OCI-LY7 (cell line): ENCODE measurements around the gene TSPAN11. TPM values are rescaled to one million over a fixed set of nuclear protein-coding genes. Genes with fewer than 3 reads are reported as not detected.

Experiments used
- BruUV-seq: library from RNA; stranded (reverse); fragments of 400-500 nt; replicated peaks from 2 replicates; lab custom pipeline; 2021; lab: Mats Ljungman, UMichigan
- CTCF ChIA-PET: fragments of 300-600 bp; sonication (Branson Sonifier 250); formaldehyde crosslinking; loops from one replicate; lab custom pipeline; 2022; ENCODE audit warnings: antibody characterized with exemption; ENCODE audit not compliant: unreplicated experiment; lab: Charles Lee
- POLR2A ChIA-PET: fragments of 300-600 bp; sonication (Branson Sonifier 250); formaldehyde crosslinking; loops from one replicate; lab custom pipeline; 2022; ENCODE audit warnings: antibody characterized with exemption; lab: Charles Lee
- DNase-seq: peaks from one replicate; pipeline ENCODE4 v3.0.0-alpha.2; 2015; ENCODE audit warnings: low spot score
- H2AFZ ChIP-seq: fragments of 200-600 bp; sonication (generic), shearing (Covaris generic); 2 replicates; pipeline ENCODE4 v1.6.1; 2014; ENCODE audit warnings: mild to moderate bottlenecking, antibody characterized with exemption, low read length, moderate library complexity
- H3K27ac ChIP-seq: fragments of 200-600 bp; sonication (generic); 2 replicates; pipeline ENCODE4 v1.5.1; 2014; ENCODE audit warnings: mixed run types, low read depth, mild to moderate bottlenecking, moderate library complexity, low read length, inconsistent platforms; ENCODE audit not compliant: poor library complexity, severe bottlenecking
- H3K36me3 ChIP-seq: fragments of 200-600 bp; sonication (generic); 2 replicates; pipeline ENCODE4 v1.6.1; 2014; ENCODE audit warnings: mild to moderate bottlenecking, antibody characterized with exemption, low read length, moderate library complexity, mixed read lengths; ENCODE audit not compliant: insufficient read depth
- H3K4me1 ChIP-seq: fragments of 200-600 bp; sonication (generic); 2 replicates; pipeline ENCODE4 v1.5.1; 2014; ENCODE audit warnings: mild to moderate bottlenecking, low read length; ENCODE audit not compliant: insufficient read depth, poor library complexity, severe bottlenecking
- H3K4me2 ChIP-seq: fragments of 200-600 bp; sonication (generic); 2 replicates; pipeline ENCODE4 v1.6.1; 2014; ENCODE audit warnings: mild to moderate bottlenecking, low read length
- H3K4me3 ChIP-seq: fragments of 200-600 bp; sonication (generic); 2 replicates; pipeline ENCODE4 v1.5.1; 2014; ENCODE audit warnings: mild to moderate bottlenecking, low read depth, low read length; ENCODE audit not compliant: poor library complexity, severe bottlenecking
- H3K79me2 ChIP-seq: fragments of 200-600 bp; sonication (generic); 2 replicates; pipeline ENCODE4 v1.6.1; 2016; ENCODE audit warnings: low read depth, mild to moderate bottlenecking, low read length, moderate library complexity, mixed read lengths; ENCODE audit not compliant: insufficient read depth
- H3K9me2 ChIP-seq: fragments of 200-600 bp; sonication (generic); 2 replicates; pipeline ENCODE4 v1.6.1; 2016; ENCODE audit warnings: mild to moderate bottlenecking, low read length, mixed read lengths; ENCODE audit not compliant: insufficient read depth
- H3K9me3 ChIP-seq: fragments of 200-600 bp; sonication (generic); 2 replicates; pipeline ENCODE4 v1.6.1; 2014; ENCODE audit warnings: mild to moderate bottlenecking, mixed run types, low read length, mixed read lengths
- H4K20me1 ChIP-seq: fragments of 200-600 bp; sonication (generic); 2 replicates; pipeline ENCODE4 v1.6.1; 2014; ENCODE audit warnings: mild to moderate bottlenecking, antibody characterized with exemption, low read length, moderate library complexity, mixed read lengths; ENCODE audit not compliant: insufficient read depth
- CTCF ChIP-seq: fragments of 200-600 bp; sonication (generic); conservative IDR thresholded peaks from 2 replicates; pipeline ENCODE4 v1.5.1; 2014; ENCODE audit warnings: mild to moderate bottlenecking, antibody characterized with exemption, low read length, moderate library complexity, mixed read lengths
- EZH2phosphoT487 ChIP-seq: fragments of 200-600 bp; sonication (generic); IDR thresholded peaks from 2 replicates; pipeline ENCODE4 v1.6.1; 2018; ENCODE audit warnings: low read depth, borderline replicate concordance, mild to moderate bottlenecking, mixed run types, antibody characterized with exemption, low read length, moderate library complexity, mixed read lengths
- intact Hi-C: fragments of 100-400 bp; cut with micrococcal nuclease; formaldehyde crosslinking; loops from one replicate; pipeline ENCODE4 v1.10.0; 2022; ENCODE audit not compliant: unreplicated experiment
- total RNA-seq, 2 experiments: library from RNA; depleted of rRNA in 1 of 2; stranded (reverse); fragments of >200 nt in 1 of 2; shearing (Covaris generic) in 1 of 2; gene quantifications; 2 replicates each; pipeline ENCODE4 v1.2.3, GENCODE V29; 2014 to 2022

The TSPAN11 gene
- total RNA-seq, 2 experiments from 2014 or later = not detected

- H3K27ac ChIP-seq = no peak overlapping the region
- no peaks in the 10 kb centered on the region for H4K20me1 ChIP-seq
- no peaks in the 10 kb centered on the region for H3K36me3 ChIP-seq
- ChIA-PET CTCF (no interaction called here), POLR2A (no interaction called here)
- H3K9me3 ChIP-seq = no peaks in the 10 kb centered on the region
- intact Hi-C loops = no loop called here
- no peaks in the 10 kb centered on the region for H3K4me1 ChIP-seq
- no peaks in the 10 kb centered on the region for H3K79me2 ChIP-seq
- BruUV-seq = no TSS peak
- no peak overlapping the region for H2AFZ ChIP-seq
- H3K4me2 ChIP-seq = no peak overlapping the region
- H3K9me2 ChIP-seq = no peaks in the 10 kb centered on the region
- H3K4me3 ChIP-seq = no peak overlapping the region
- DNase-seq = no peak
- no peak for TF ChIP-seq CTCF
- TF ChIP-seq EZH2phosphoT487 = no peak
Measured at GRCh38 chr12:30973175-30973574, 46.6 kb downstream of the TSPAN11 start.

- POLR2A ChIA-PET = no interaction called here
- CTCF ChIA-PET = no interaction called here
- H3K4me2 ChIP-seq = no peak overlapping the region
- no peaks in the 10 kb centered on the region for H3K4me1 ChIP-seq
- H3K9me2 ChIP-seq = no peaks in the 10 kb centered on the region
- no peak for DNase-seq
- intact Hi-C loops = no loop called here
- no peaks in the 10 kb centered on the region for H4K20me1 ChIP-seq
- no peak overlapping the region for H3K4me3 ChIP-seq
- no peak overlapping the region for H2AFZ ChIP-seq
- H3K9me3 ChIP-seq = no peaks in the 10 kb centered on the region
- BruUV-seq = no TSS peak
- TF ChIP-seq EZH2phosphoT487 (no peak), CTCF (no peak)
- no peaks in the 10 kb centered on the region for H3K79me2 ChIP-seq
- H3K36me3 ChIP-seq = no peaks in the 10 kb centered on the region
- no peak overlapping the region for H3K27ac ChIP-seq
Measured at GRCh38 chr12:30973830-30974229, 47.3 kb downstream of the TSPAN11 start.

GRCh38 chr12:30974746-30975500 lies 48.4 kb downstream of the TSPAN11 start:
- H3K27ac ChIP-seq = no peak overlapping the region
- no peaks in the 10 kb centered on the region for H3K9me3 ChIP-seq
- no peaks in the 10 kb centered on the region for H4K20me1 ChIP-seq
- no peaks in the 10 kb centered on the region for H3K9me2 ChIP-seq
- H3K4me3 ChIP-seq = no peak overlapping the region
- H3K4me2 ChIP-seq = no peak overlapping the region
- H3K36me3 ChIP-seq = no peaks in the 10 kb centered on the region
- intact Hi-C loops = no loop called here
- CTCF ChIA-PET = no interaction called here
- no peak for DNase-seq
- no peaks in the 10 kb centered on the region for H3K4me1 ChIP-seq
- TF ChIP-seq EZH2phosphoT487 = no peak
- no peak for TF ChIP-seq CTCF
- no peaks in the 10 kb centered on the region for H3K79me2 ChIP-seq
- no peak overlapping the region for H2AFZ ChIP-seq
- BruUV-seq = no TSS peak
- POLR2A ChIA-PET = no interaction called here
